NB4 (cell line): Measurements from ENCODE around the gene FBXW2.
"Not testable (repeated sequence)": the region's sequence is repeated elsewhere in the genome, so short reads cannot be mapped to it uniquely, and the experiment has no call there.

ENCODE experiments used
- DNase-seq: peaks from one replicate; pipeline ENCODE4 v3.0.0; 2010; ENCODE audit warnings: low read depth
- H3K4me3 ChIP-seq: one replicate; pipeline ENCODE4 v1.5.1; 2011; ENCODE audit warnings: mild to moderate bottlenecking, low read depth, low read length, moderate library complexity
- MYC ChIP-seq: IDR thresholded peaks from 2 replicates; pipeline ENCODE4 v1.6.1; 2011; ENCODE audit warnings: low read depth, low read length
- POLR2A ChIP-seq: IDR thresholded peaks from 2 replicates; pipeline ENCODE4 v1.6.1; 2011; ENCODE audit warnings: mild to moderate bottlenecking; ENCODE audit not compliant: insufficient read length; ENCODE audit errors: extremely low read depth
- TF ChIP-seq, protein P1 (sequence below): IDR thresholded peaks from one replicate; pipeline ENCODE4 v1.5.1; 2012; ENCODE audit warnings: low read depth, low read length
- TF ChIP-seq, protein P2 (sequence below): IDR thresholded peaks from 2 replicates; pipeline ENCODE4 v1.6.1; 2011; ENCODE audit warnings: low read depth, low read length

FBXW2 gene

GRCh38 chr9:120755044-120755443 is 38.2 kb downstream of the FBXW2 start:
- no peak for TF ChIP-seq MYC
- TF ChIP-seq, protein P1, sequence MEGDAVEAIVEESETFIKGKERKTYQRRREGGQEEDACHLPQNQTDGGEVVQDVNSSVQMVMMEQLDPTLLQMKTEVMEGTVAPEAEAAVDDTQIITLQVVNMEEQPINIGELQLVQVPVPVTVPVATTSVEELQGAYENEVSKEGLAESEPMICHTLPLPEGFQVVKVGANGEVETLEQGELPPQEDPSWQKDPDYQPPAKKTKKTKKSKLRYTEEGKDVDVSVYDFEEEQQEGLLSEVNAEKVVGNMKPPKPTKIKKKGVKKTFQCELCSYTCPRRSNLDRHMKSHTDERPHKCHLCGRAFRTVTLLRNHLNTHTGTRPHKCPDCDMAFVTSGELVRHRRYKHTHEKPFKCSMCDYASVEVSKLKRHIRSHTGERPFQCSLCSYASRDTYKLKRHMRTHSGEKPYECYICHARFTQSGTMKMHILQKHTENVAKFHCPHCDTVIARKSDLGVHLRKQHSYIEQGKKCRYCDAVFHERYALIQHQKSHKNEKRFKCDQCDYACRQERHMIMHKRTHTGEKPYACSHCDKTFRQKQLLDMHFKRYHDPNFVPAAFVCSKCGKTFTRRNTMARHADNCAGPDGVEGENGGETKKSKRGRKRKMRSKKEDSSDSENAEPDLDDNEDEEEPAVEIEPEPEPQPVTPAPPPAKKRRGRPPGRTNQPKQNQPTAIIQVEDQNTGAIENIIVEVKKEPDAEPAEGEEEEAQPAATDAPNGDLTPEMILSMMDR: no peak
- TF ChIP-seq POLR2A: no peak
- TF ChIP-seq, protein P2, sequence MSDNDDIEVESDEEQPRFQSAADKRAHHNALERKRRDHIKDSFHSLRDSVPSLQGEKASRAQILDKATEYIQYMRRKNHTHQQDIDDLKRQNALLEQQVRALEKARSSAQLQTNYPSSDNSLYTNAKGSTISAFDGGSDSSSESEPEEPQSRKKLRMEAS: no peak
- no peak for DNase-seq
- no peak overlapping the region for H3K4me3 ChIP-seq

DNA sequence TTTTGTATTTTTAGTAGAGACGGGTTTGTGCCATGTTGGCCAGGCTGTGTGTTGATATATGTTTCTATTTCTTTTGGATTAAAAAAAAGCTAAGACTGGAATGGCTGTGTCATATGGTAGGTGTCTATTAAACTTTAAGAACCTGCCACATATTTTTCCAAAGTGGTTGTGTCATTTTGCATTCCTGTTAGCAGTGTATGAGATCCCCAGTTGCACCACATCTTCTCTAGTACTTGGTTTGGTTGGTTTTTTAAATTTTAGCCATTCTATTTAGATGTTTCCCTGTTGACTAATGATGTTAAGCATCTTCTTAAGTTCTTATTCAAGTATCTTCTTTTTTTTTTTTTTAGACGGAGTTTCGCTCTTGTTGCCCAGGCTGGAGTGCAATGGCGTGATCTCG is 42.8 kb downstream of the FBXW2 start:
- DNase-seq: no peak
- H3K4me3 ChIP-seq: no peak overlapping the region
- TF ChIP-seq, protein P1: no peak
- TF ChIP-seq, protein P2: no peak
- TF ChIP-seq POLR2A: no peak
- TF ChIP-seq MYC: no peak

DNA sequence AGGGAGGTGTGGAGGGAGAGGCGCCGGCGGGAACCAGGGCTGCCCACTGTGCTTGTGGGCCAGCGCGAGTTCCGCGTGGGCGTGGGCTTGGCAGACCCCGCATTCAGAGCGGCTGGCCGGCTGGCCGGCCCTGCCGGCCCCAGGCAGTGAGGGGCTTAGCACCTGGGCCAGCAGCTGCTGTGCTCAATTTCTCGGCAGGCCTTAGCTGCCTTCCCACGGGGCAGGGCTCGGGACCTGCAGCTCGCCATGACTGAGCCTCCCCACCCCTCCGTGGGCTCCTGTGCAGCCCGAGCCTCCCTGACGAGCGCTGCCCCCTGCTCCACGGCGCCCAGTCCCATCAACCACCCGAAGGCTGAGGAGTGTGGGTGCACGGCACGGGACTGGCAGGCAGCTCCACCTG is 46.9 kb downstream of the FBXW2 start:
- not testable (repeated sequence) for DNase-seq, H3K4me3 ChIP-seq

DNA sequence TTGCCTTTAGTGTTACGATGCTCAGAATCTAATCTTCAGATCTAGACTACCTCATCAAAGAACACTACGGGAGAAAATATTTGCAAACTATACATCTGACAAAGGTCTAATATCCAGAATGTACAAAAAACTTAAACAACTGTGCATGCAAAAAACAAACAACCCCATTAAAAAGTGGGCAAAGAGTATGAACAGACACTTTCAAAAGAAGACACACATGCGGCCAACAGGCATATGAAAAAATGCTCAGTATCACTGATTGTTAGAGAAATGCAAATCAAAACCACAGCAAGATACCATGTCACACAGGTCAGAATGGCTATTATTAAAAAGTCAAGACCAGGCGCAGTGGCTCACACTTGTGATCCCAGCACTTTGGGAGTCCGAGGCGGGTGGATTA is 47.9 kb downstream of the FBXW2 start:
- H3K4me3 ChIP-seq: no peak overlapping the region
- no peak for DNase-seq
- TF ChIP-seq, protein P2: no peak

- peak; percentile 66 for DNase-seq
- peak; percentile 13; the same call in 1 of the 2 replicates for TF ChIP-seq MYC
- no peak for TF ChIP-seq POLR2A
- TF ChIP-seq, protein P2: no peak
- TF ChIP-seq, protein P1: peak; percentile 69
- no peak overlapping the region for H3K4me3 ChIP-seq
These were observed 50.2 kb downstream of the FBXW2 start for GRCh38 chr9:120742951-120743416.

- H3K4me3 ChIP-seq: no peak overlapping the region
- TF ChIP-seq, protein P2: no peak
- TF ChIP-seq POLR2A (no peak), MYC (no peak)
- TF ChIP-seq, protein P1: no peak
- no peak for DNase-seq
These were observed 51.5 kb downstream of the FBXW2 start for GRCh38 chr9:120741701-120742100.

- no peak overlapping the region for H3K4me3 ChIP-seq
- no peak for DNase-seq
- TF ChIP-seq POLR2A (no peak), MYC (no peak)
- TF ChIP-seq, protein P2: no peak
- TF ChIP-seq, protein P1: no peak
These were observed 52.0 kb downstream of the FBXW2 start for GRCh38 chr9:120741191-120741590.
